Brain microvascular endothelial cell (primary cell): Measurements from ENCODE around the gene YOD1.

Experiments
- DNase-seq: peaks from one replicate; pipeline ENCODE4 v3.0.0-alpha.2; 2020
- H3K27ac ChIP-seq: fragments of 250-450 bp; sonication (Bioruptor Pico); 2 replicates; pipeline ENCODE4 v1.5.1; 2020; ENCODE audit warnings: mild to moderate bottlenecking, moderate library complexity
- H3K27me3 ChIP-seq: fragments of 250-450 bp; sonication (Bioruptor Pico); replicated peaks from 2 replicates; pipeline ENCODE4 v1.5.1; 2020; ENCODE audit warnings: mild to moderate bottlenecking
- H3K36me3 ChIP-seq: fragments of 250-450 bp; sonication (Bioruptor Pico); replicated peaks from 2 replicates; pipeline ENCODE4 v1.5.1; 2020; ENCODE audit warnings: mild to moderate bottlenecking
- H3K4me3 ChIP-seq: 2 replicates; pipeline ENCODE4 v1.5.1; 2011; ENCODE audit warnings: low read depth, mild to moderate bottlenecking, control low read depth, low read length, moderate library complexity
- in situ Hi-C: cut with HindIII; loops from 2 replicates; pipeline ENCODE4 v1.10.0; 2017; ENCODE audit warnings: low sequenced_read_pairs, low pct_ligation_motif_present
- TF ChIP-seq, protein P1 (sequence below): IDR thresholded peaks from 2 replicates; pipeline ENCODE4 v1.5.1; 2011; ENCODE audit warnings: low read depth, mild to moderate bottlenecking, moderate library complexity, low read length, control low read depth, inconsistent platforms; ENCODE audit errors: missing control alignments

The YOD1 gene

GRCh38 chr1:207077012-207077411 is 26.0 kb upstream of the YOD1 start:
- no peak overlapping the region for H3K4me3 ChIP-seq
- H3K36me3 ChIP-seq = no peaks in the 10 kb centered on the region
- H3K27ac ChIP-seq = no peak overlapping the region
- no peak for DNase-seq
- no peaks in the 10 kb centered on the region for H3K27me3 ChIP-seq
- TF ChIP-seq, protein P1, sequence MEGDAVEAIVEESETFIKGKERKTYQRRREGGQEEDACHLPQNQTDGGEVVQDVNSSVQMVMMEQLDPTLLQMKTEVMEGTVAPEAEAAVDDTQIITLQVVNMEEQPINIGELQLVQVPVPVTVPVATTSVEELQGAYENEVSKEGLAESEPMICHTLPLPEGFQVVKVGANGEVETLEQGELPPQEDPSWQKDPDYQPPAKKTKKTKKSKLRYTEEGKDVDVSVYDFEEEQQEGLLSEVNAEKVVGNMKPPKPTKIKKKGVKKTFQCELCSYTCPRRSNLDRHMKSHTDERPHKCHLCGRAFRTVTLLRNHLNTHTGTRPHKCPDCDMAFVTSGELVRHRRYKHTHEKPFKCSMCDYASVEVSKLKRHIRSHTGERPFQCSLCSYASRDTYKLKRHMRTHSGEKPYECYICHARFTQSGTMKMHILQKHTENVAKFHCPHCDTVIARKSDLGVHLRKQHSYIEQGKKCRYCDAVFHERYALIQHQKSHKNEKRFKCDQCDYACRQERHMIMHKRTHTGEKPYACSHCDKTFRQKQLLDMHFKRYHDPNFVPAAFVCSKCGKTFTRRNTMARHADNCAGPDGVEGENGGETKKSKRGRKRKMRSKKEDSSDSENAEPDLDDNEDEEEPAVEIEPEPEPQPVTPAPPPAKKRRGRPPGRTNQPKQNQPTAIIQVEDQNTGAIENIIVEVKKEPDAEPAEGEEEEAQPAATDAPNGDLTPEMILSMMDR = no peak
- in situ Hi-C loops = loop anchor here (25.0 kb wide), 1 partner anchor 335 kb away; no protein-coding TSS in a partner anchor

DNA sequence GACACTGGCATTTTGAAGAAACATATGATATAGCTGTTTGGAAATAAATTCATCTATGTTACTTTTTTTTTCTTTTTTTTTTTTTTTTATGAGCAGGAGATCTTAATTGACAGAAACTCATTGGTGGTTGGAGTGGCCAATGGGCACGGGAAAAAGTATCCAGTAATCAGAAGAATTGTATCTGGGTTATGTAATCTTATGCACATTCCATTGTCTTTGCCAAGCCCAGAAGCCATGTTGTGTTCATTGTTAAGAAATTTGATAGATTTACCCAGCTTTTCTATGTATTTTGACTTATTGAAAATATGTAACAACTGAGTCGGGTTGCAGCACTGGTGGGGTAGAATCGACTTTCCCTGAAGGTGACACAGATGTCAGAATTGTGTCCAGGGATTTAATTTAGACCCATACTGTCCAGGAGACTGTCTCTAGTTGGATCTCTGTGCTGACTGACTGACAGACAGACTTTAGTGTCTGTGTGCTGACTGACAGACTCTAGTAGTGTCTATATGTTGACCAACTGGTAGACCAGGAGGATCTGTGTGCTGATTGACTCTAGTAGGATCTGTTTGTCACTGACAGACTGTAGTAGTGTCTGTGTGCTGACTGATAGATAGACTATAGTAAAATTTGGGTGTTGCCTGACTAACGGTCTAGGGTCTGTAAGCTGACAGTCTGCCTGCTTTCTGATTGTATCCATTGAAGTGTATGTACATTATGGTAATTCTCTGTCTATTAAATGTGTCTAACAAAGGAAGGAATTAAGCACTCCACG is 25.4 kb upstream of the YOD1 start:
- no peaks in the 10 kb centered on the region for H3K27me3 ChIP-seq
- H3K4me3 ChIP-seq = no peak overlapping the region
- DNase-seq = no peak
- in situ Hi-C loops = loop anchor here (25.0 kb wide), 1 partner anchor 336 kb away; no protein-coding TSS in a partner anchor
- no peak overlapping the region for H3K27ac ChIP-seq
- TF ChIP-seq, protein P1 = no peak
- H3K36me3 ChIP-seq = no peaks in the 10 kb centered on the region

DNA sequence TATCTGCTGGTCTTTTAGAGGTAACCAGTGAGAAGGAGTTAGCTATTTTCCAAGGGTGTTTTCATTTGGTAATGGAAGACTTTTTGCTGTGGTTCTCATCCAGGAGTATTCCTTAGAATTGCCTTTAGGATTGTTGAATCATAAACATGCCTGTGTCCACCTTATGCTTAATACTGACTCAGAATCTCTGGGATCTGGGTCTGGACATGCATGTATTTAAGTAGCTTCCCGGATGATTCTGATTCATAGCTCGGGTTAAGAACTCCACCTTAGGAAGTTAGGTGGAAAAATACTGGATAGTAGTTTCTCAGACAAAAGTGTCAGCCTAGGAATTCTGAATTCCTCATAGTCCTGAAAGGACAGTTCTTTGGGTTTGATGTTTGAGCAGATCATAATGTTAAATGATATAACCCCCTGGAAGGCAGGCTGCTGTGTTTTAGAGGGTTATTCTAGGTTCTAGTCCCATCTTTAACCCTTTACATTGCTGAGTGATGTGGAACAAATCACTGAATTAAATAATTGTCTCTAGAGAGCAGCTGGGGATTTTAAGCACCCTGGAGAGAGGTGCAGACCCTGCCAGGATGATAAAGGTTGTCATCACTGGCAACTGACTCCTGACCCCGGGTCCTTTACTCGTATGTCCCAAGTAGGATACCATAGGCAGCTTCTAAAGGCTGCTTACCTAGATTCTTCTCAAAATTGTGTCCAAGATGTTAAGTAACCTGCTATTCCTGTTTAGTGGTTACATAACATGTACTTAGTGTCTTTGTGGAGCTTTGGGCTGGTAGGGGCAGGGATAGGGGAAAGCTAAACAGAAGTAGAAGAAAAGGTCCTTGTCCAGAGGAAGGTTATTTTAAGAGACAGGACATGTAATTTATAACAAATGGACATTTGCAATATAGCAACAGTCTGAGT is 23.2 kb upstream of the YOD1 start:
- no peak overlapping the region for H3K27ac ChIP-seq
- in situ Hi-C loops = no loop called here

GRCh38 chr1:207072233-207072632 is 21.2 kb upstream of the YOD1 start:
- no peak overlapping the region for H3K27ac ChIP-seq
- in situ Hi-C loops = no loop called here
- no peak for DNase-seq
- no peaks in the 10 kb centered on the region for H3K27me3 ChIP-seq
- TF ChIP-seq, protein P1 = no peak
- H3K4me3 ChIP-seq = no peak overlapping the region
- no peaks in the 10 kb centered on the region for H3K36me3 ChIP-seq

More for the DNA sequence above, 23.2 kb upstream of the YOD1 start:
- Histone ChIP-seq H3K36me3 (no peaks in the 10 kb centered on the region), H3K4me3 (no peak overlapping the region), H3K27me3 (no peaks in the 10 kb centered on the region)
- no peak for DNase-seq
- TF ChIP-seq, protein P1 = no peak

DNA sequence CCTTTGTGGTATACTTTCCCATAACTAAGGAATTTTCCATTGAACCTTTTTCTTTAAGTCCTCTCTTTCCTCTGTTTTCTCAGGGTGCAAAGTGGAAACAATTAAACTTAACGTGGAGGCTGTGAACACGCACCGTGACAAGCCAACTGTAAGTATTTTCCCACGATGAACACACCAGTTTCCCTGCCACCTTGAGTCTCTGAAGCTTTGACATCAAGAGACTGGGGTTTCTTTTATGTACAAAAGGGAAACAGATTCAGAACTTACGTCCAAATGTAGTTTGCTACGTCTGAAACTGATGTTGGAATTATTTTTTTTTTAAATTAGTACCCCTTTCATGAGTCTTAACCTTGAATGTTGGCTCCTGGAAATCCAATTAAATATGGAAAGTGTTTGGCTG is 20.4 kb upstream of the YOD1 start:
- Histone ChIP-seq H3K36me3 (no peaks in the 10 kb centered on the region), H3K27me3 (no peaks in the 10 kb centered on the region), H3K4me3 (no peak overlapping the region), H3K27ac (no peak overlapping the region)
- in situ Hi-C loops = no loop called here
- DNase-seq = no peak
- TF ChIP-seq, protein P1 = no peak
